ENCODE results near the gene CCN6.
"Not testable (repeated sequence)": the region's sequence is repeated elsewhere in the genome, so short reads cannot be mapped to it uniquely, and the experiment has no call there.

Gene CCN6

GRCh38 chr6:112054555-112055190 lies 769 bp downstream of the CCN6 start:
- no peak for DNase-seq

DNA sequence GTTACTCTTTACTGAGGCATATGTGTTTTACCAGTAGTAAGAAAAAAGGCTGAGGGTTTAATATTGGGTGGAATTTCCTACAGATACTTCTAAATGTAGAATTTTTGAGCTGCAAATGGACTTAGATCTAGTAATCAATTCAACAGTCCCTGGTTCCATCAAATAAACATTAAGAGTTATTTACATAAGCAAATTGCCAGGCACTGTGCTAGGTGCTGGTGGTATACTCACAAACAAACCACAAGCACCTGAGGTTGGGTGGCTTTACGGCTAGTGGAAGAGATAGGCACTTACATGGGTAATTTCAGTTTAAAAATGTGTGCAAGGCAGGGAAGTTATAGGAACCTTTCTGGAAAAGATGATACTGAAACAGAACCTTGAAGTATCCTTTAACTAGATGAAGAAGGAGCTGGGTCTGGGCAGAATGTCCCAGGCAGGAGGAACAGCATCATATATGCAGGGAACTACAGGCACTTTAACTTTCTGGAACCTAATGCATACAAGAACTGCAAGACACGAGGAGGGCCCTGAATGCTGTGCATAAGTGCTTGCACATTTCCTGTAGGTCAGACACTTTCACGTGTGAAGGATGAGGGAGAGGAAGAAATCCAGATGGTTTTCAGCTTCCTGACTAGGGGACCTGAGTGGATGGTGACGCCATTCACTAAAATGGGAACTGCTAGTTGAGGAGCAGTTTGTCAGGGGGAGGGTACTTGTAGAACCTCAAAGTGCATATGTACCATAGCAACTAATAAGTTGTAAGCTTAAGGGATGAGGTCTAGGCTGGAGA lies 4.5 kb downstream of the CCN6 start:
- no peak for DNase-seq

GRCh38 chr6:112061605-112062004 lies 7.7 kb downstream of the CCN6 start:
- DNase-seq, result no peak

GRCh38 chr6:112062966-112063365 lies 9.1 kb downstream of the CCN6 start:
- DNase-seq, result no peak

DNA sequence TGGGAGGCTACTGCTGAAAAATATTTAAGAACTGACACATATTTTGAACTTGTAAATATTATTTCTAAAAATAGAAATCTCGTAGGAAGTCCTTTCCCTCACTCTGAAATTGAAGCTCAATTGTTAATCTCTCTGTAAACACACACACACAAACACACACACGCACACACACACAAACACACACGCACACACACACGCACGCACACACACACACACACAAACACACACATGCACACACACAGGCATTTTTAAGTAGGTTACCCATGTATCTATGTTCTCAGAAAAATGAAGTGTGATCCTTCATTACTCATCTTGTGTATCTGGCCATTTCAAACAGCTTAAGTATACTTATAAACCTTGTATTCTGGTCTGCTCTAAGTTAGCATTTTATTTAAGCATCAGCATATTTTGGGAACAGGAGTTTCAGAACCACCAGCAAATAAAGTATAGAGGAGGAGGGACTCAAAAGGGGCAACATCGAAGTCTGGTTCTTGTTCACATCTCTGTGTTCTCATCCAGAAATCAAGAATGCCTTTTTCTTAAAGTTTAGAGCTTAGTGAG lies 11.6 kb downstream of the CCN6 start:
- DNase-seq, result no peak

DNA sequence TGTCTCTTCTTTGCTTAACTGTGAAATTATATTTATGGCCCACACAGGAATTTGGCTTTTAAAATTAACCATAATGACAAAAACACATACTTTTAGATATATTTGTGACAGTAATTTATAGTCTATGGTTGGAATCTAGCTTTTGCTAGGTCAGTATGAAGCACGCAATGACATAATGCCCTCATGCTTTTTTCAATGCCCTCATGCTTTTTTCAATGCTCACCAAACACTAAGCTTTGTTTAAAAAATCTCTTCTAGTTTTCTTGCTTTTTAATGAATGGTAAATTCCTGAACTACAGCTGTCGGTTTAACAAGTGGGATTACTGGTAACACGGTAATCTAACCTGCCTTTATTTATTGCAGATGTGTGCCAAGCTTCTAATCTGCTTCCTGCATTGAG lies 12.7 kb downstream of the CCN6 start:
- DNase-seq, result no peak

DNA sequence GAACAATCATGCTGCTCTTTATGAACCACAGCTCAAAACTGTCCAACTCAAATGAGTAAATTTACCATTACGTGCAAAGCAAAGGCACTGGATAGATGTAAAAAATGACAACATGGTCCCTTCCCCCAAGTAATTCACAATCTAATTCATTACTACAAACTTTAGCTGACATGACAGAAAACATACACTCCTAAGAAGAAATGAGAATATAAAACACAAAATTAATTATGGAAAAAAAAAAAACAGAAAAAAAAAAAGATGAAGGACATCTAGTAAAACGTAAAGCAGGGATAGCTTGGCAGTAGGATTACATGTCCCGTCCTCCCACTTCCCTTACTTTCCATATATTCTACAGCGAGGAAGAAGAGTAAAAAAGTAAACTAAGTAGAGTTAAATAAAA lies 27.7 kb downstream of the CCN6 start:
- no peak for DNase-seq

DNA sequence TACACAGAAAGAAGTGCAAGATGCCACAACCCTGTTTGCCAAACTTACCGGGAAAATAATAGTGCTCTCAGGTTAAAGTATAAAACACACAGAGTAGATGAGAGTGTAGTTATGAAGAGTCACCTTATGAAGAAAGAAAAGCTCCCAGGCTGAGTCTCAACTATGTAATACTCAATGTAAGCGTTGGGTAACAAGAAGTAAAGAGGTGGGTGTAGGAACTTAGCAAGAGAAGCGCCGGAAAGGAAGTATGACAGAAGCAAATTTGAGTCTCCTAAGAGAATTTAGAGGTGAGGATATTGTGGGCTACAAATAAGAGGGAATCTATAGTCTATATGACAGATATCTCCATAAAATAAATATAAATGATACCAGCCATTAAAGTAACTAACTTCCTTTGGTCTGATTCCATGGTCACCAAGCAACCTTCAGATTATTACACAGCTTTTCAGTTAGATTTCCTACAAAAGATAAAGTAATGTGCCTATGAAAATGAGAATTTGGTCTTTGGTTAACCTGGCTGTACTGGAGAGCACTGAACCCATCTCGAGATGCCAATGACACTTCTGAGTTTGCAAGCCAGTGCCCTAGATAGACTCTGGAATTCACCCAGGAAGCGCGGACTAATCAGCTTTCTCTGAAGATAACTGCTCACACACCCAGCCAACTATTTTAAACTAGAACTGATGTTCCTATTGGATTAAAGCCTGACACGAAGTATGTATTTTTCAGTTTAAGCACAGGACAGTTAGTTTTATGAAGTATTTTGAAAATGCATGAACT lies 31.6 kb downstream of the CCN6 start:
- no peak for DNase-seq

- DNase-seq, result peak; percentile 0
These were observed 32.8 kb downstream of the CCN6 start for GRCh38 chr6:112086744-112087135.

DNA sequence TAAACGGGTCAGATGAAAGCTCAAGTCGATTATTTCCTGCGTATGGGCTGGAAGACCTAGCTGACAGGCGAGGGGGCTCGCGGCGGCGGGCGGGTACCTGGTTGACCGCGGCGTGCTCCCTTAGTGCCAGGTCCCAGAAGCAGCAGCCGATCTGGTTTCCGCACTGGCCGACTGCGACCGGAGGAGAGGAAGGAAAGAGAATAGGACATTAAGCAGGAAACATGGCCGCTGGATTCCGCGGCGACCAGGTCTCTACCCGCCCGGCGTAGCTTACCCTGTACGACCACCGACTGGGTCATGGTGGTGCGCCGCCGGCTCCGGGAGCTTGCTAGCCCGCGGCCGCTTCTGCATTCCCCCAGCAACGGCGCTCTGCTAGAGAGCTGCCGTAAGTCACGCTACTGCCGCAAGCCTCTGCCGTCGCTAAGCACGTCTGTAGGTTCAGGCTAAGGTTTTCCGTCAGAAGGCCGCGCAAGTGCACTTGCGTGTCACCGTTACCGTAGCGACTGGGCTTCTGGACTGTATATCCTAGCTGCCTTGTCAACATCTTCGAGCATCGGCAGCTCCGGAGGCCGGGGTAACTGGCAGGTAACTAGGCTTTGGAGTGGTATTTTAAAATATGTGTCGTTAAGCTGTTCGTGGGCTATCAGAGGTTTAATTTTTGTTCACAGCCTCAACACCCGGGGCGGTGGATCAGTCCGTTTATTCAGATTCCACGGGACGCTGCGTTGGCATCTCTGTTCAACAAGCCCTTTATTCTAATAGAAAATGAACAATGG lies 33.4 kb downstream of the CCN6 start, which contains the start of the genes FAM229B and TUBE1:
TSS of gene FAM229B (plus strand) at position 456 of the 776 bp plus-strand sequence. CDS start 11,693 bp downstream, outside the sequence.
TSS of gene TUBE1 (minus strand) at position 347 of the 776 bp plus-strand sequence. CDS start at position 299, 48 bp downstream.
- peak; percentile 93 for DNase-seq

DNA sequence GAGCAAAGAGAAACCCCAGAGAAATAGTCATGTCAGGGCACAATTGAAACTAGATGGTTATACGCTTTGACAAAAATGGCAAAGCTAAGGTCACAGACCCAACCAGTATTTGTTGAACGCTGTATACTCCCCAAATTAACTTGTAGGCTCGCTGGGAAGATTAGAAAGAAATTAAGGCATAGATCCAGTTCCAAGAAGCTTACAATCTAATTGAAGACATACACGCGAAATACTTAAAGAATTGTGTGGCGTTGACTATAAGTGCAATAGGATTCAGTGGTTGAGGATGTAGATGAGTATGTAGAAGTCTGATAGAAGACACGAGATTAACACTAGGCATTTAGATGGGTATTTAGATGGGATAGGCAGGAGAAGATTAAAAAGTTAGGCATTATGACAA lies 34.0 kb downstream of the CCN6 start:
- DNase-seq, result no peak

DNA sequence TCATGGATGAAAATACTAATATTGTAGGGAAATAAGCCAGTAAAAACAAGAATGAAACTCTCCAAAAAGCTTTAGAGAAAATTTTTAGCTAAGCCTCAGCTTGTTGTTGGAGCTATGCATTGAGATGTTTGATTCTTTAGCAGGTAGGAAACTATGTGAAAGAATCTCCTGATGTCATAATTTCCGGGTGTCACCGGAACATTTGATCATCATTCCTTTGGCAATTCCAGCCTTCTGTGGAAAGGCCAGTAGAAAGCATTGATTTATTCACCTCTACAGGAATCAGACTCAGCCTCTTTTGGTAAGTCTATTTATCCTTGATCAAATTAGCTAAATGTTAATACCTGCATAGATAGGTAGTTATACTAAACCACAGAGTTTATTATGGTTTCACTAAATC lies 43.0 kb downstream of the CCN6 start:
- DNase-seq, result no peak

DNA sequence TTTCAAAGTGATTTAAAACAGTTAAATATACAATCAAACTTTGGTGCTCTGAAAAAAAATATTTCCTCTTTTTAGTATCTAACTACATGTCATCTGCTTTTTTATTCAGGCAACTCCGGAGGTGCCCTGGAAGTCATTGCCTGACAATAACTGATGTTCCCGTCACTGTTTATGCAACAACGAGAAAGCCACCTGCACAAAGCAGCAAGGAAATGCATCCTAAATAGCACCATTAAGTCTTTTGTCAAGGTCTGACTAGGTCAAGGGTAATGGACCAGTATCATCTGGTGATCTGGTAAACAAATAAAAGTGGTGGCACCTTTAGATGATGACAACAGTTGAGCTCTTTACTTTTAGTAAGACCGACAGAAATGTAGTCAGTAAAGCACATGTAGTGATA lies 46.7 kb downstream of the CCN6 start:
- DNase-seq, result no peak

GRCh38 chr6:112106026-112106425 lies 52.1 kb downstream of the CCN6 start:
- not testable (repeated sequence) for DNase-seq

GRCh38 chr6:112106562-112106961 lies 52.7 kb downstream of the CCN6 start:
- no peak for DNase-seq

- no peak for DNase-seq
These were observed 55.4 kb downstream of the CCN6 start for GRCh38 chr6:112109262-112109661.

GRCh38 chr6:112113431-112113830 lies 59.5 kb downstream of the CCN6 start:
- DNase-seq, result no peak

DNA sequence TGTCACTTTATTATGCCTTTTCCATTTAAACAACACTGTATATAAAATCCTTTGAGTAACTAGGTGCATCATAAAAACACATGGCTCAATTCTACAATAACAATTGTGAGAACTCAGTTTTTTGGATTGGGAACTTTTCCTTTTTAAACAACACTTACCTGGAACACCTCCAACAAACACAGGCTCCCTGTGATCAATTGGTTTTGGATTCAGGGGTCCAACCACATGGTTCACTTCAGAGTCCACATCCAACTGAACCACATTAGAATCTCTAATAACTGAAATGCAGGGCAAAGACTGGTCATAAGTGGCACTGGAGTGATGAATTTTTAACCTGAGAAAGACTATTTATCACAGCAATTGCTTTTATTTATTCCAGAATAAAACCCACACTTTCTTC lies 60.0 kb downstream of the CCN6 start:
- no peak for DNase-seq

DNA sequence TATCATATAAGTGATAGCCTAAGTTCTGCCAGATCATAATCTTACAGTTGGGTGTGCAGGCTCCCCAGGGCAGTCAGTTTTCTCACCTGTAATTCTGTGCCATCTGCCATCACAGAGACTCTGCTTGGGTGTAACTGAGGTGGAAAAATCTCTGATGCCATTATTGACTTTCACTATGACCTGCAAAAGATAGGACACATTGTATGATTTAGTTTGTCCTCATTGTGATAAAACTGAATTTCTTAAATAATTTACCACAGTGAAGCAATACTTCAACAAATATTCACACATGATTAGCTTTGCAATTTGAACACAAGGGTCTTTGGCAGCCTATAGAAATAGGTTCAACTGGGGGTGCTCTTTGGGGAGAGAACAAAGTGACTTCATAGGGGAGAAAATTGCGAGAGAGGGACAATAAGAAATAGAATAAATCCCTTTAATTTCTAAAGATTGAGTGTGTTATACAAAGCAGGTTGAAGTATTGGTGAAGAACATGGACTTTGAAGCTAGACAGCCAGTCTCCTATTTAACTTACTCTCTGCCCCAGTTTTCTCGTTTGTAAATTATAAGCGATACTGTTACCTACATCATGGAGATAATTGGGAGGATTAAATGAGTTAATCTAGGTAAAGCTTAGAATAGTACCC lies 60.8 kb downstream of the CCN6 start:
- DNase-seq, result no peak

DNA sequence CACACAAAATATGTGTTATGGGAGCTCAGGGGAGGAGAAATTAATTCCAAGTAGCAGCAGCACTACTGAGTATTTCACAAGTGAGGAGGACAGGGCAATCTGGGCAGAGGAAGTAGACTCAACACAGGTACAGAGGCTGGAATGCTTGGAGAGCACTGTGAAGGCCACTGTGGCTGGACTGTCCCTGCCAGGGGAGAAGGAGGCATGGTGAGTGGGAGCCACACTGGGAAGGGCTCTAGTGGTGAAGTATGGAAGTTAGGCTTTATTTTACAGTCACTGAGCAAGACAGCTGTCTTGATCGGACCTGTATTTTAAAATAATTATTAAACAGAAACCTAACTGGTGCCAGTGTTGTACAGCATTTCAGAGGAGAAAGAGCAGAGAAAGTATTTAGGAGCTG lies 62.3 kb downstream of the CCN6 start:
- DNase-seq, result no peak

DNA sequence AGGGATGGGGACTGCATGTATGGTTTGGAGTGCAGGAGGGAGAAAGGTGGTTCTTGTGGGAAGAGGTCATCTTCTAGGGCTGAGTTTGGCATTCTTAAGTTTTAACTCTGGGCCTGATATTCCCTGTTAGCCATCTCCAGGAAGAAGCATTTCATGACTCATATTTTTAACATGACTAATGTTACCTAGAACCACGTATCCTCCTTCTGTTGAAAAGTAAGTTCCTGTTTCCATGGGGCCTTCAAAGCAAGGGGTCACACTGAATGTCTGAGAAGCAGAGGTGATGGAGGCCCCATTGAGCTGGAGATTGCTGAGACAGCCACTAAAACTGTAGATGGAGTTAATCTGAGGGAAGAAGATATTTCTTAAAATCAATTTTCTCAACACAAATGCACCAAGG lies 63.6 kb downstream of the CCN6 start:
- no peak for DNase-seq

- DNase-seq, result no peak
These were observed 64.1 kb downstream of the CCN6 start for GRCh38 chr6:112118034-112118433.
